CD4-positive, alpha-beta T cell (primary cell): ENCODE data around the gene GMPPA. TPM values are rescaled to one million over a fixed set of nuclear protein-coding genes. Genes with fewer than 3 reads are reported as not detected.

Experiments
- ATAC-seq: fragments of 200-7000 bp; cut with Tn5 transposase; one replicate; pipeline ENCODE4 v1.10.0; 2022; ENCODE audit warnings: mild to moderate bottlenecking; ENCODE audit not compliant: poor library complexity
- CTCF ChIA-PET: fragments of 350-600 bp; sonication (Branson Sonifier 250); formaldehyde crosslinking; loops from one replicate; lab custom pipeline; 2021; ENCODE audit warnings: antibody characterized with exemption, inconsistent platforms; lab: Charles Lee
- POLR2A ChIA-PET: fragments of 350-600 bp; sonication (Branson Sonifier 250); formaldehyde crosslinking; loops from one replicate; lab custom pipeline; 2021; ENCODE audit warnings: antibody characterized with exemption, inconsistent platforms; lab: Charles Lee
- DNase-seq, 14 experiments: peaks; one replicate each; pipeline ENCODE4 v3.0.0-alpha.2; 2013 to 2020; ENCODE audit warnings: mixed read lengths in 2 of 14
- H3K27ac ChIP-seq, 2 donors: one replicate each; pipeline versions ENCODE4 v1.5.1 to v1.7.0; 2013; ENCODE audit warnings: low read length in 2 of 2, low read depth in 1 of 2, mild to moderate bottlenecking in 1 of 2
- H3K27me3 ChIP-seq, 2 experiments: 1 replicate in 1 of 2; 2 replicates in 1 of 2; pipeline versions ENCODE4 v1.6.1 to v1.7.0; 2013; ENCODE audit warnings: low read length in 2 of 2, control low read depth in 1 of 2, mild to moderate bottlenecking in 1 of 2, moderate library complexity in 1 of 2; ENCODE audit not compliant: insufficient read depth in 2 of 2, control insufficient read depth in 1 of 2
- H3K36me3 ChIP-seq: one replicate; pipeline ENCODE4 v1.6.1; 2013; ENCODE audit warnings: low read length, control low read depth; ENCODE audit not compliant: insufficient read depth
- H3K4me1 ChIP-seq: one replicate; pipeline ENCODE4 v1.6.1; 2013; ENCODE audit warnings: low read length, control low read depth; ENCODE audit not compliant: insufficient read depth
- H3K4me3 ChIP-seq: one replicate; pipeline ENCODE4 v1.5.1; 2013; ENCODE audit warnings: mild to moderate bottlenecking, low read length, moderate library complexity
- H3K9me3 ChIP-seq, 2 experiments: 1 replicate in 1 of 2; 2 replicates in 1 of 2; pipeline versions ENCODE4 v1.6.1 to v1.7.0; 2013; ENCODE audit warnings: low read length in 2 of 2, mild to moderate bottlenecking in 2 of 2, control low read depth in 1 of 2, moderate library complexity in 1 of 2; ENCODE audit not compliant: control insufficient read depth in 1 of 2, insufficient read depth in 1 of 2
- H3K27ac Mint-ChIP-seq: one replicate; pipeline ENCODE4 v1.8.0; 2020; ENCODE audit warnings: mixed read lengths
- H3K27me3 Mint-ChIP-seq: one replicate; pipeline ENCODE4 v1.8.0; 2021; ENCODE audit warnings: mixed read lengths
- H3K36me3 Mint-ChIP-seq: one replicate; pipeline ENCODE4 v1.8.0; 2021; ENCODE audit warnings: low read depth, mixed read lengths
- H3K4me1 Mint-ChIP-seq: one replicate; pipeline ENCODE4 v1.8.0; 2021; ENCODE audit warnings: low read depth, mixed read lengths
- H3K4me3 Mint-ChIP-seq: one replicate; pipeline ENCODE4 v1.8.0; 2020; ENCODE audit warnings: mild to moderate bottlenecking, mixed read lengths
- H3K9me3 Mint-ChIP-seq: one replicate; pipeline ENCODE4 v1.8.0; 2020; ENCODE audit warnings: mixed read lengths
- intact Hi-C, 2 experiments: fragments of 100-400 bp; cut with DNase I in 1 of 2; cut with micrococcal nuclease in 1 of 2; formaldehyde crosslinking; loops; one replicate each; pipeline versions ENCODE4 v1.15.1 to v1.9.0; 2023 to 2025; cut with DNase I, micrococcal nuclease
- total RNA-seq, 174 experiments: library from RNA in 2 of 174; stranded (reverse) in 2 of 174; gene quantifications; one replicate each; pipeline ENCODE4 v1.2.3 and lab custom pipeline; 2021 to 2026
- TF ChIP-seq, protein P1 (sequence below): fragments of 200-600 bp; IDR thresholded peaks from one replicate; pipeline ENCODE4 v1.8.0; 2022; ENCODE audit warnings: antibody characterized with exemption, mild to moderate bottlenecking

The GMPPA gene
- total RNA-seq, 2 experiments from 2014 or later, result 13.3 to 14.4 TPM

- Mint-ChIP-seq H3K27me3 (no peaks in the 10 kb centered on the region), H3K4me1 (peaks cover 6% of the 10 kb centered on the region), H3K36me3 (no peaks in the 10 kb centered on the region), H3K27ac (no peak overlapping the region), H3K9me3 (no peaks in the 10 kb centered on the region), H3K4me3 (no peak overlapping the region)
- intact Hi-C loops, result no loop called here
- Histone ChIP-seq H3K27me3 (no peaks in the 10 kb centered on the region), H3K36me3 (no peaks in the 10 kb centered on the region), H3K27ac (no peak overlapping the region), H3K4me3 (no peak overlapping the region), H3K9me3 (no peaks in the 10 kb centered on the region), H3K4me1 (peaks cover 8% of the 10 kb centered on the region)
- DNase-seq, result no peak
- TF ChIP-seq, protein P1, sequence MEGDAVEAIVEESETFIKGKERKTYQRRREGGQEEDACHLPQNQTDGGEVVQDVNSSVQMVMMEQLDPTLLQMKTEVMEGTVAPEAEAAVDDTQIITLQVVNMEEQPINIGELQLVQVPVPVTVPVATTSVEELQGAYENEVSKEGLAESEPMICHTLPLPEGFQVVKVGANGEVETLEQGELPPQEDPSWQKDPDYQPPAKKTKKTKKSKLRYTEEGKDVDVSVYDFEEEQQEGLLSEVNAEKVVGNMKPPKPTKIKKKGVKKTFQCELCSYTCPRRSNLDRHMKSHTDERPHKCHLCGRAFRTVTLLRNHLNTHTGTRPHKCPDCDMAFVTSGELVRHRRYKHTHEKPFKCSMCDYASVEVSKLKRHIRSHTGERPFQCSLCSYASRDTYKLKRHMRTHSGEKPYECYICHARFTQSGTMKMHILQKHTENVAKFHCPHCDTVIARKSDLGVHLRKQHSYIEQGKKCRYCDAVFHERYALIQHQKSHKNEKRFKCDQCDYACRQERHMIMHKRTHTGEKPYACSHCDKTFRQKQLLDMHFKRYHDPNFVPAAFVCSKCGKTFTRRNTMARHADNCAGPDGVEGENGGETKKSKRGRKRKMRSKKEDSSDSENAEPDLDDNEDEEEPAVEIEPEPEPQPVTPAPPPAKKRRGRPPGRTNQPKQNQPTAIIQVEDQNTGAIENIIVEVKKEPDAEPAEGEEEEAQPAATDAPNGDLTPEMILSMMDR, result no peak
- POLR2A ChIA-PET, result no interaction called here
- no peak for ATAC-seq
- CTCF ChIA-PET, result interaction anchor here (1.5 kb wide), 1 partner anchor 69 kb away, joined by 5 read pairs; no protein-coding TSS in a partner anchor
Measured at GRCh38 chr2:219460424-219460926, 38.2 kb upstream of the GMPPA start.

GRCh38 chr2:219461047-219461514, 37.6 kb upstream of the GMPPA start:
- H3K4me3 ChIP-seq, result no peak overlapping the region
- H3K9me3 Mint-ChIP-seq, result no peaks in the 10 kb centered on the region
- TF ChIP-seq, protein P1, result no peak
- no peak overlapping the region for H3K27ac ChIP-seq
- H3K9me3 ChIP-seq, result no peaks in the 10 kb centered on the region
- peaks cover 8% of the 10 kb centered on the region for H3K4me1 ChIP-seq
- no peak overlapping the region for H3K27ac Mint-ChIP-seq
- H3K27me3 Mint-ChIP-seq, result no peaks in the 10 kb centered on the region
- peaks cover 6% of the 10 kb centered on the region for H3K4me1 Mint-ChIP-seq
- no peaks in the 10 kb centered on the region for H3K36me3 ChIP-seq
- intact Hi-C loops, result no loop called here
- no peak overlapping the region for H3K4me3 Mint-ChIP-seq
- no peaks in the 10 kb centered on the region for H3K27me3 ChIP-seq
- H3K36me3 Mint-ChIP-seq, result no peaks in the 10 kb centered on the region
- no peak for ATAC-seq
- ChIA-PET CTCF (interaction anchor here (1.5 kb wide), 1 partner anchor 69 kb away, joined by 5 read pairs; no protein-coding TSS in a partner anchor), POLR2A (no interaction called here)
- no peak for DNase-seq

DNA sequence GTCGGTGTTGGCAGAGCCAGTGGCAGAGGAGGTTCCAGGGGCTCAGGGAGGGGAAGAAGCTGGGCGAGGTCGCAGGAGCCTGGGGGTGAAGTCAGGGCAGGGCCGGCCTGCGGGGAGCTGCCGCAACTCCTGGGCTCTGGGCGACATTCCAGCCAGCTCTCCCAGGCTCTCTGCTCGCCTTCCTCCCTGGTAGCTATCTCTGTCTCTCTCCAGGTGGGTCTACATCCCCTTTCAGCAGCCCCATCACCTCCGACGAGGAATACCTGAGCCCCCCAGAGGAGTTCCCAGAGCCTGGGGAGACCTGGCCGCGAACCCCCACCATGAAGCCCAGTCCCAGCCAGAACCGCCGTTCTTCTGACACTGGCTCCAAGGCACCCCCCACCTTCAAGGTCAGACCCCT, 37.0 kb upstream of the GMPPA start:
- Histone ChIP-seq H3K36me3 (no peaks in the 10 kb centered on the region), H3K9me3 (no peaks in the 10 kb centered on the region), H3K4me3 (no peak overlapping the region), H3K4me1 (peaks cover 8% of the 10 kb centered on the region), H3K27ac (no peak overlapping the region), H3K27me3 (no peaks in the 10 kb centered on the region)
- intact Hi-C loops, result no loop called here
- TF ChIP-seq, protein P1, result no peak
- H3K27me3 Mint-ChIP-seq, result no peaks in the 10 kb centered on the region
- no peak for ATAC-seq
- ChIA-PET POLR2A (no interaction called here), CTCF (interaction anchor here (1.5 kb wide), 1 partner anchor 68 kb away, joined by 5 read pairs; no protein-coding TSS in a partner anchor)
- no peak overlapping the region for H3K4me3 Mint-ChIP-seq
- DNase-seq, result no peak
- H3K4me1 Mint-ChIP-seq, result peaks cover 6% of the 10 kb centered on the region
- no peaks in the 10 kb centered on the region for H3K36me3 Mint-ChIP-seq
- H3K9me3 Mint-ChIP-seq, result no peaks in the 10 kb centered on the region
- H3K27ac Mint-ChIP-seq, result no peak overlapping the region
